Epithelial cell of proximal tubule (primary cell): Measurements from ENCODE around the gene HSPA1L. TPM values are rescaled to one million over a fixed set of nuclear protein-coding genes. Genes with fewer than 3 reads are reported as not detected.
"Not testable (repeated sequence)": the region's sequence is repeated elsewhere in the genome, so short reads cannot be mapped to it uniquely, and the experiment has no call there.

Source experiments
- DNase-seq: peaks from one replicate; pipeline ENCODE4 v3.0.0-alpha.2; 2011; ENCODE audit warnings: low read depth
- H3K4me3 ChIP-seq: 2 replicates; pipeline ENCODE4 v1.5.1; 2011; ENCODE audit warnings: low read depth, mild to moderate bottlenecking, low read length
- total RNA-seq: library from RNA; depleted of rRNA; stranded (reverse); fragments of >200 nt; gene quantifications from 2 replicates; pipeline ENCODE4 v1.2.3, GENCODE V29; 2015
- TF ChIP-seq, protein P1 (sequence below): conservative IDR thresholded peaks from 2 replicates; pipeline ENCODE4 v1.5.1; 2012; ENCODE audit warnings: low read depth, mild to moderate bottlenecking, low read length

Gene HSPA1L
- total RNA-seq, 1 donor from 2014 or later, result 0.35 TPM

DNA sequence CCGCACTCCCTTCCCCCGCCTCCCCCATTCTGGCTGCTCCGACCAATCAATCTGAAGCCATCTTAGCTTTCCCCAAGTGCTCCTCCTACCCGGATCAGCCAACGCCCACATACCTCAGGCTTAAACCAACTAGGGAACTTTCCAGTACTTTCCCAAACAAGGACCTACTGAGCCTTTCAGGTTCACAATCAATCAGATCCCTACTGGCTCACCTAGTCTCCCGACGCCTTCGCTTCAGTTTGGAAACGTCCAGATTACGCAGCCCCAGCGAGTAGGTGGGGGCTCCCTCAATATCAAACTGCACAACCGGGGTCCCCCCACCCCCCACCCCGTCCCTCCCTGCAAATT is 432 bp downstream of the HSPA1L start:
- DNase-seq, result peak; percentile 96
- TF ChIP-seq, protein P1, sequence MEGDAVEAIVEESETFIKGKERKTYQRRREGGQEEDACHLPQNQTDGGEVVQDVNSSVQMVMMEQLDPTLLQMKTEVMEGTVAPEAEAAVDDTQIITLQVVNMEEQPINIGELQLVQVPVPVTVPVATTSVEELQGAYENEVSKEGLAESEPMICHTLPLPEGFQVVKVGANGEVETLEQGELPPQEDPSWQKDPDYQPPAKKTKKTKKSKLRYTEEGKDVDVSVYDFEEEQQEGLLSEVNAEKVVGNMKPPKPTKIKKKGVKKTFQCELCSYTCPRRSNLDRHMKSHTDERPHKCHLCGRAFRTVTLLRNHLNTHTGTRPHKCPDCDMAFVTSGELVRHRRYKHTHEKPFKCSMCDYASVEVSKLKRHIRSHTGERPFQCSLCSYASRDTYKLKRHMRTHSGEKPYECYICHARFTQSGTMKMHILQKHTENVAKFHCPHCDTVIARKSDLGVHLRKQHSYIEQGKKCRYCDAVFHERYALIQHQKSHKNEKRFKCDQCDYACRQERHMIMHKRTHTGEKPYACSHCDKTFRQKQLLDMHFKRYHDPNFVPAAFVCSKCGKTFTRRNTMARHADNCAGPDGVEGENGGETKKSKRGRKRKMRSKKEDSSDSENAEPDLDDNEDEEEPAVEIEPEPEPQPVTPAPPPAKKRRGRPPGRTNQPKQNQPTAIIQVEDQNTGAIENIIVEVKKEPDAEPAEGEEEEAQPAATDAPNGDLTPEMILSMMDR, result no peak
- H3K4me3 ChIP-seq, result peak overlapping the region; percentile 61

GRCh38 chr6:31813465-31813849 is 1.6 kb downstream of the HSPA1L start:
- H3K4me3 ChIP-seq, result no peak overlapping the region
- TF ChIP-seq, protein P1, result no peak
- no peak for DNase-seq

GRCh38 chr6:31811645-31812044 is 3.4 kb downstream of the HSPA1L start:
- H3K4me3 ChIP-seq, result no peak overlapping the region
- TF ChIP-seq, protein P1, result no peak
- no peak for DNase-seq

- DNase-seq, H3K4me3 ChIP-seq: not testable (repeated sequence)
These were observed 6.5 kb downstream of the HSPA1L start for GRCh38 chr6:31808599-31808998.

DNA sequence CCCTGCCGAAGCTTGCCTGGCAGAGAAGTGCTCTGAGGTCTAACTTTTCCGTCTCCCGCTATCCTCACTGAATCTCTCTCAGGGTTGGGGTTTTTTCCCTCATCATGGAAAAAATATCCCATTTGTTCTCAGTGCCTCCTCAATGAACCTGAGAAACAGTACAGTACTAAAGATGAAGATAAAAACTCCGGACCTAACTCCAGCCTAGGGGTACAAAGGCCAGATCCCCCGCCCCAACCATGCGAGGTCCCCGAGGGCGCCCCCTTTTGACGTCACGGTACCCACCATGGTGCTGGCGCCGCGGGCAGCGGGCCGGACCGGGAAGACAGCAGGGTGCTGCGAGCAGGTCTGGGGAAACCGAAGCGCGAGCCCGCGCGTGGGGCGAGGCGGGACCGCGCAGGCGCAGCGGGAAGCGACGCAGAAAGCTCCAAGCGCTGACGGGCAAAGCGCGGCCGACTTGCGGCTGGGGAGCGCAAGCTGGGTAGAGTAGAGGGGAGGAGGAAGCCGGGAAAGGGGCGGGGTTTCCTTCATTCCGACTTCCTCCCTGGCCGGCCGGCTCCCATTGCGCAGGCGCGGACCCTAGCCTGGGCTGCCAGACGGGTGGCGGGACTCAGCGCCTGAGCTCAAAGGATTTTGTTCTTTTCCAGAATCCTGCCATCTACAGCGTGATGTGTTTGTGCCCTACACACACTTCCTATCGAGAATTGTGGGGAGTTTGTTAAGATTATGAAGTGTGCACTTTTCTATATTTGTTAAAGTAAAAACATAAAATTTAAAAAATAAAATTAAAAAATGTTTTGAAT is 8.4 kb downstream of the HSPA1L start, which contains the start of gene LSM2:
Gene LSM2, minus strand, starts transcription at position 497 of the 803 bp plus-strand sequence. Its CDS starts 209 bp downstream, at position 288.
- no peak for DNase-seq
- TF ChIP-seq, protein P1, result peak; percentile 22
- H3K4me3 ChIP-seq, result peak within 1 kb of the TSS; percentile 78

DNA sequence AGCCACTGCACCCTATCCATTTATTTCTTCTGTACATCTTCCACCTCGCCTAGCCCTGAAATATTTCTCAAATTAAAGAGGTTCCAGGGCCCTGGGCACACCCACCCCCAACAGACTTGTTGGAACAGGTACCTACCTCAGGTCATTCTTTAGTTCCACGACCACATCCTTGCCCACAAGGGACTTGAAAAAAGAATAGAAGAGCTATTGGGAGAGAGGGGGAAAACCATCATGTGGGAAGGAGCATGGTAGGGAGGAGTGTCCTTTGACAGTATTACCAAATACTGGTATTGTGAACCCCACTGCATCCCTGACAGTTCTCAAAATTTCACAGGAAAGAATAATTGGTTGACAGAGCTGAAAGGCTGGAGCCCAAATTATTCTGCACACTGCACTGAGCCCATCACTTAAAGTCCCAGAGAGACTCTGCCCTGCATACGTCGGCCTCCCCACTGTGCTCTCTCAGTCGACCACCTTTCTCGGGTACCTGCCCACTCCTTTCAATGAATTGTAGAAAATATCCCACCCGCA is 9.1 kb downstream of the HSPA1L start:
- H3K4me3 ChIP-seq, result peak overlapping the region; percentile 78
- TF ChIP-seq, protein P1, result no peak
- no peak for DNase-seq

DNA sequence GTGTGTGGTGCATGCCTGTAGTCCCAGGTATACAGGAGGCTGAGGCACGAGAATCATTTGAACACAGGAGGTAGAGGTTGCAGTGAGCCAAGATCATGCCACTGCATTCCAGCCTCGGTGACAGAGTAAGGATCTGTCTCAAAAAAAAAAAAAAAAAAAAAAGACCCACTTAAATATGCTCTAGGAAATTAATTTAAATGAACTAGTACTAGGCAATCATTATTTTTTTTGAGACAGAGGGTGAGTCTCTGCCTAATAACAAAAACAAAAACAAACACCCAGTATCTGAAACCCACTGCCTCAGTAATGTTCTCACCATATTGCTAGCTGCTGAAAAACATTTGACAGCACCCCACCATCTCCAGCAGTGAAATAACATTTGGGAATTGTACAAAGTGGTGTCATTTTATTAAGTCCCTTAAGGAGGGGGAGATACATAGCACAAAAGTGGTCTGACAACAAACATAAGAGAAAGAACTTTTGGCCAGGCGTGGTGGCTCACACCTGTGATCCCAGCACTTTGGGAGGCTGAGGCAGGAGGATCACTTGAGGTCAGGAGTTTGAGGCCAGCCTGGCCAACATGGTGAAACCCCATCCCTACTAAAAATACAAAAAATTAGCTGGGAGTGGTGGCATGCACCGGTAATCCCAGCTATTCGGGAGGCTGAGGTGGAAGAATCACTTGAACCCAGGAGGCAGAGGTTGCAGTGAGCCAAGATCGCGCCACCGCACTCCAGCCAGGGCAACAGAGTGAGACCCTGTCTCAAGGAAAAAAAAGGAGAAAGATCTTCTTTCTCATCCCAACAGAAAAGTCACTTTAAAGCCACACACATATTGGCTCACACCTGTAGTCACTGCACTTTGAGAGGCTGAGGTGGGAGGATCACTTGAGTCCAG is 13.8 kb downstream of the HSPA1L start:
- DNase-seq, H3K4me3 ChIP-seq: not testable (repeated sequence)
